Activated naive CD8-positive, alpha-beta T cell treated with anti-CD3 and anti-CD28 coated beads, Interleukin-2, amount 10 ng/mL, durations not matched to agents 7 days and 5 days (primary cell): Measurements from ENCODE around the gene ATM. TPM values are rescaled to one million over a fixed set of nuclear protein-coding genes. Genes with fewer than 3 reads are reported as not detected.

ENCODE experiments used
- ATAC-seq: fragments of 150-1000 bp; cut with Tn5 transposase; one replicate; pipeline ENCODE4 v1.10.0; 2021; ENCODE audit warnings: low read depth, moderate library complexity
- POLR2A ChIA-PET: fragments of 350-600 bp; sonication (Branson Sonifier 250); formaldehyde crosslinking; loops from one replicate; lab custom pipeline; 2021; ENCODE audit warnings: antibody characterized with exemption; lab: Charles Lee
- DNase-seq: peaks from one replicate; pipeline ENCODE4 v3.0.0; 2021
- H3K27ac Mint-ChIP-seq: one replicate; pipeline ENCODE4 v1.8.0; 2022; ENCODE audit warnings: mild to moderate bottlenecking, mixed read lengths
- H3K27me3 Mint-ChIP-seq: one replicate; pipeline ENCODE4 v1.8.0; 2022; ENCODE audit warnings: mild to moderate bottlenecking, moderate library complexity, mixed read lengths
- H3K36me3 Mint-ChIP-seq: one replicate; pipeline ENCODE4 v1.8.0; 2021; ENCODE audit warnings: mild to moderate bottlenecking, mixed read lengths
- H3K4me1 Mint-ChIP-seq: one replicate; pipeline ENCODE4 v1.8.0; 2021; ENCODE audit warnings: mixed read lengths
- H3K4me3 Mint-ChIP-seq: one replicate; pipeline ENCODE4 v1.8.0; 2022; ENCODE audit warnings: mild to moderate bottlenecking, moderate library complexity, mixed read lengths
- H3K9me3 Mint-ChIP-seq: one replicate; pipeline ENCODE4 v1.8.0; 2021; ENCODE audit warnings: mixed read lengths
- total RNA-seq, 2 experiments: library from RNA; stranded (reverse); gene quantifications; one replicate each; pipeline ENCODE4 v1.2.3, GENCODE V29; 2021

The ATM gene
- total RNA-seq, 2 experiments from 2014 or later, result 287 to 333 TPM

DNA sequence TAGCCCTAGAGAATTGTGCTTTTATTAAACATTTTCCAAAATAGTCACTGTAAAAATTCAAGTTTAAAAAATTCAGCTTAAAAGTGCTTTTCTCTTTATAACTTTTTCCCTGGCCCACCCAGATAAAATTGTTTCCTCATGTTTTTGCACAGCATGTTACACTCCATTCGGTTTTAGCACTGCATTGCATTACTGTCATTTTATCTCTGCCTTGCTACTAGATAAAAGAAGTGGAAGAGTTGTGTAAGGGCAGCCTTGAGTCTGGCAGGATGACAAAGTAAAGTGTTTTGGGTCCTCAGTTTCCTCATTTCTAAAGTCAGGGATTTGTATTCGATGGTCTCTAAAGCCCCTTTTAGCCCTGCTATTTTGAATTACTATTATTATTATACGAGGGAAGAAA lies 99.8 kb downstream of the ATM start:
- no peaks in the 10 kb centered on the region for H3K9me3 Mint-ChIP-seq
- H3K27ac Mint-ChIP-seq, result no peak overlapping the region
- peaks cover 3% of the 10 kb centered on the region for H3K4me1 Mint-ChIP-seq
- POLR2A ChIA-PET, result no interaction called here
- no peak for ATAC-seq
- H3K4me3 Mint-ChIP-seq, result no peak overlapping the region
- H3K27me3 Mint-ChIP-seq, result no peaks in the 10 kb centered on the region
- no peak for DNase-seq
- peaks cover 37% of the 10 kb centered on the region for H3K36me3 Mint-ChIP-seq

- peaks cover 41% of the 10 kb centered on the region for H3K36me3 Mint-ChIP-seq
- H3K4me3 Mint-ChIP-seq, result no peak overlapping the region
- no peaks in the 10 kb centered on the region for H3K4me1 Mint-ChIP-seq
- DNase-seq (no peak), ATAC-seq (no peak)
- H3K27ac Mint-ChIP-seq, result no peak overlapping the region
- H3K9me3 Mint-ChIP-seq, result no peaks in the 10 kb centered on the region
- H3K27me3 Mint-ChIP-seq, result no peaks in the 10 kb centered on the region
- POLR2A ChIA-PET, result no interaction called here
Observed at GRCh38 chr11:108324587-108324986, 101.7 kb downstream of the ATM start.

GRCh38 chr11:108333403-108333899 lies 110.6 kb downstream of the ATM start:
- Mint-ChIP-seq H3K4me3 (no peak overlapping the region), H3K27me3 (no peaks in the 10 kb centered on the region), H3K9me3 (no peaks in the 10 kb centered on the region), H3K4me1 (no peaks in the 10 kb centered on the region), H3K36me3 (peaks cover 51% of the 10 kb centered on the region), H3K27ac (no peak overlapping the region)
- POLR2A ChIA-PET, result no interaction called here
- DNase-seq, result no peak
- no peak for ATAC-seq

GRCh38 chr11:108338750-108339149 lies 115.9 kb downstream of the ATM start:
- POLR2A ChIA-PET, result no interaction called here
- DNase-seq (no peak), ATAC-seq (no peak)
- no peak overlapping the region for H3K27ac Mint-ChIP-seq
- peaks cover 39% of the 10 kb centered on the region for H3K36me3 Mint-ChIP-seq
- H3K27me3 Mint-ChIP-seq, result no peaks in the 10 kb centered on the region
- no peaks in the 10 kb centered on the region for H3K9me3 Mint-ChIP-seq
- no peak overlapping the region for H3K4me3 Mint-ChIP-seq
- H3K4me1 Mint-ChIP-seq, result peaks cover 9% of the 10 kb centered on the region

GRCh38 chr11:108340973-108341372 lies 118.1 kb downstream of the ATM start:
- no peak overlapping the region for H3K27ac Mint-ChIP-seq
- no peak overlapping the region for H3K4me3 Mint-ChIP-seq
- POLR2A ChIA-PET, result no interaction called here
- DNase-seq (no peak), ATAC-seq (no peak)
- no peaks in the 10 kb centered on the region for H3K27me3 Mint-ChIP-seq
- H3K36me3 Mint-ChIP-seq, result peaks cover 33% of the 10 kb centered on the region
- H3K4me1 Mint-ChIP-seq, result peaks cover 11% of the 10 kb centered on the region
- no peaks in the 10 kb centered on the region for H3K9me3 Mint-ChIP-seq

DNA sequence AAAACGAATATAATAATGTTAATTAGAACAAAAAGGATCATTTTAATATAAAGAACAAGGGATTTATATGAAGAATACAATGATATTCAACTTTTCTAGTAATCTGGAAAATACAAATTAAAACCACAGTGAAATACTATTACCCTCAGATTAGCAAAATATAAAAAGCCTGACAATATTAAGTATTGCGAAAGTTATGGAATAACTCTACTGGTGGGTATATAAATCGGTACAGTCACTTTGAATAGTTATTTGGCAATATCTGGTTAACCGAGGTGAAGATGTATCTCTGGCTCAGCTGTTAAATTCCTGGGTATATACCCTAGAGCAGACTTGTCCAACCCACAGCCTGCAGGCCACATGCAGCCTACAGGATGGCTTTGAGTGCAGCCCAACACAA lies 118.8 kb downstream of the ATM start:
- Mint-ChIP-seq H3K9me3 (no peaks in the 10 kb centered on the region), H3K4me3 (no peak overlapping the region), H3K27me3 (no peaks in the 10 kb centered on the region), H3K4me1 (peaks cover 11% of the 10 kb centered on the region), H3K36me3 (peaks cover 34% of the 10 kb centered on the region), H3K27ac (no peak overlapping the region)
- POLR2A ChIA-PET, result no interaction called here
- DNase-seq, result no peak
- ATAC-seq, result no peak

DNA sequence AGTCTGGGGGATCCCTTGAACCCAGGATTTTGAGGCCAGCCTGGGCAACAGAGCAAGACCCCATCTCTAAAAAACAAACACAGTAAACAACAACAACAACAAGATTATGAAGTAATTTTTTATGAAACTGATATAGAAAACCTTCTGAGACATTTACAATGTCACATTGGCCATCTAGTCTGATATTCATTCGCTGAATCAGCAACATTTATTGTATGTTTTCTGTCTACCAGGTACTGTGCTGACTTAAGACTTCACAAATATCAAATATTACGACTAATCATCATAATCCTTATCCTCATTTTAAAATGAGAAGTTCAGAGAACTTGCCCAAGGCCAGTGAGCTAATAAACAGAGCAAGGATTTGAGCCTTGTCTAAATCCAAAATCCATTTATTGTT lies 120.8 kb downstream of the ATM start:
- H3K36me3 Mint-ChIP-seq, result peaks cover 32% of the 10 kb centered on the region
- POLR2A ChIA-PET, result no interaction called here
- no peak for DNase-seq
- H3K27ac Mint-ChIP-seq, result peak overlapping the region; percentile 19
- H3K4me3 Mint-ChIP-seq, result no peak overlapping the region
- H3K4me1 Mint-ChIP-seq, result peaks cover 10% of the 10 kb centered on the region
- no peaks in the 10 kb centered on the region for H3K9me3 Mint-ChIP-seq
- ATAC-seq, result no peak
- no peaks in the 10 kb centered on the region for H3K27me3 Mint-ChIP-seq

GRCh38 chr11:108345767-108346166 lies 122.9 kb downstream of the ATM start:
- H3K4me3 Mint-ChIP-seq, result no peak overlapping the region
- no peak for ATAC-seq
- no peaks in the 10 kb centered on the region for H3K9me3 Mint-ChIP-seq
- H3K4me1 Mint-ChIP-seq, result peaks cover 5% of the 10 kb centered on the region
- H3K27me3 Mint-ChIP-seq, result no peaks in the 10 kb centered on the region
- POLR2A ChIA-PET, result no interaction called here
- DNase-seq, result no peak
- peaks cover 36% of the 10 kb centered on the region for H3K36me3 Mint-ChIP-seq
- H3K27ac Mint-ChIP-seq, result no peak overlapping the region

DNA sequence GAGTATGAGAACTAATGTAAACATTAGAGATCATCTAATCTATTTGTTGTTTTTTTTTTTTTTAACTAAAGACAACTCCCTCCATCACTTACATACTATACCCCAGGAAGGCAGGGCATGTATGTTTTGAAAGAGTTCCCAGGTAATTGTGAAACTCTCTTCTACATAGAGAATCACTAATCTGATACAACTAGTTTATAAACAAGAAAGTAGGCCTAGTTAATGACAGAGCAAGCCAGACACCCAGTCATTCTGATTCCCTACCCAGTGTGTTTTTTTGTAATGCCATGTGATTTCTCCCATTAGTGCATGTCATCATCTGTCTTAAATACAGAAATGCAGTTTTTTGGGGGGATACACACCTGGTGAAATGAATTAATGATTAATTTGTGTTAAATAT lies 123.6 kb downstream of the ATM start:
- ATAC-seq (no peak), DNase-seq (no peak)
- Mint-ChIP-seq H3K9me3 (no peaks in the 10 kb centered on the region), H3K36me3 (peaks cover 36% of the 10 kb centered on the region), H3K27ac (no peak overlapping the region), H3K4me1 (peaks cover 2% of the 10 kb centered on the region), H3K27me3 (no peaks in the 10 kb centered on the region), H3K4me3 (no peak overlapping the region)
- POLR2A ChIA-PET, result no interaction called here

DNA sequence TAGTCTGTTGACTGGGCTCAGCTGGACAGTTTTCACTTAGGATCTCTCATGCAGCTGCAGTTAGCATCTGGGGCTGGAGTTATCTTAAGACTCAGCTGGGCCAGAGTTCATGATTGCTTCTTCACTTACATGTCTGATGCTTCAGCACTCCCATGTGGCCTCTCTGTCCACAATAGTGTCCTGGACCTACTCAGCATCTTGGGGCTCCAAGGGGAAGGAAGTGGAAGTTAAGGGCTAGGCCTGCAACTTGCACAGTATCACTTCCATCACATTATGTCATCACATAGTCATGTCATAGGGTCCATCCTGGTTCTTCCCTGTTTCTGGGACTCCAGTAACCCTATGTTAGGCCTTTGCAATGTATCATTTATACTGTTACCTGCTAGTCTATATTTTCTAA lies 128.6 kb downstream of the ATM start:
- no peaks in the 10 kb centered on the region for H3K4me1 Mint-ChIP-seq

GRCh38 chr11:108364159-108364558 lies 141.3 kb downstream of the ATM start:
- DNase-seq (no peak), ATAC-seq (no peak)
- peaks cover 4% of the 10 kb centered on the region for H3K9me3 Mint-ChIP-seq
- POLR2A ChIA-PET, result no interaction called here
- no peaks in the 10 kb centered on the region for H3K4me1 Mint-ChIP-seq
- no peaks in the 10 kb centered on the region for H3K27me3 Mint-ChIP-seq
- H3K36me3 Mint-ChIP-seq, result peaks cover 40% of the 10 kb centered on the region
- no peak overlapping the region for H3K27ac Mint-ChIP-seq
- H3K4me3 Mint-ChIP-seq, result no peak overlapping the region

More for the DNA sequence above, 128.6 kb downstream of the ATM start:
- POLR2A ChIA-PET, result no interaction called here
- Mint-ChIP-seq H3K27me3 (no peaks in the 10 kb centered on the region), H3K4me3 (no peak overlapping the region), H3K9me3 (no peaks in the 10 kb centered on the region), H3K36me3 (peaks cover 53% of the 10 kb centered on the region), H3K27ac (no peak overlapping the region)
- DNase-seq (no peak), ATAC-seq (no peak)

DNA sequence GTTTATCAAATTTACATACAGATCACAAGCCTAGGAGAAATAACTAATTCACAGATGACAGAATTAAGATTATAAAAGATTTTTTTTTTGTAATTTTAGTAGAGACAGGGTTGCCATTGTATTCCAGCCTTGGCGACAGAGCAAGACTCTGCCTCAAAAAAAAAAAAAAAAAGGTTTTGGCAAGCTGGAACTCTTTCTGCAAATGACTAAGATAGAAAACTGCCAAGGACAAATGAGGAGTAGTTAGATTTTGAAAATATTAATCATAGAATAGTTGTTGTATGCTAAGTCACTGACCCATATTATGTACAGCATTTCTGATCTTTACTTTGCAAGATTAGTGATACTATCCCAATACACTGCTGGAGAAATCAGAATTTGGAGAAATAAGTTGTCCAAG lies 145.3 kb downstream of the ATM start:
- Mint-ChIP-seq H3K27ac (no peak overlapping the region), H3K9me3 (peaks cover 2% of the 10 kb centered on the region), H3K4me1 (no peaks in the 10 kb centered on the region), H3K4me3 (no peak overlapping the region), H3K27me3 (no peaks in the 10 kb centered on the region), H3K36me3 (peaks cover 62% of the 10 kb centered on the region)
- ATAC-seq (no peak), DNase-seq (no peak)
- POLR2A ChIA-PET, result no interaction called here

DNA sequence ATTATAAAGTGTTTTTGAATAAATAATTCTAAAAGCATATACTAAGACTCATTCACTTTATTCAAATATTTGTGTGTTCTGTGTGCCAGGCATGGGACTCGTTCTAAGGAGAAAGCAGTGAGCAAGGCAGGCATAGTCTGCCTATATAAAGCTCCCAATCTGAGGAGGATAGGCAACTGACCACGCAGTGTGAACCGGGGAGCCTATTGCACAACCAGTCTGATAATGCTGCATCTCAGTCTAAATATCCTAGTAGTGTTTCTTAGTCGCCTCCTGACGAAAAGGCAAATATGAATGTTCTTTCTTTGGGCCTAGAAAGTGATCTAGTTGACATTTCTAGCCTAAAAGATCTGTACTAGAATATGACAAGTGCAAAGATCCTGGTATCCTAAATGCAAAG lies 146.2 kb downstream of the ATM start:
- Mint-ChIP-seq H3K36me3 (peaks cover 63% of the 10 kb centered on the region), H3K4me1 (no peaks in the 10 kb centered on the region), H3K9me3 (peaks cover 5% of the 10 kb centered on the region), H3K4me3 (no peak overlapping the region), H3K27me3 (no peaks in the 10 kb centered on the region), H3K27ac (no peak overlapping the region)
- ATAC-seq (no peak), DNase-seq (no peak)
- POLR2A ChIA-PET, result no interaction called here

DNA sequence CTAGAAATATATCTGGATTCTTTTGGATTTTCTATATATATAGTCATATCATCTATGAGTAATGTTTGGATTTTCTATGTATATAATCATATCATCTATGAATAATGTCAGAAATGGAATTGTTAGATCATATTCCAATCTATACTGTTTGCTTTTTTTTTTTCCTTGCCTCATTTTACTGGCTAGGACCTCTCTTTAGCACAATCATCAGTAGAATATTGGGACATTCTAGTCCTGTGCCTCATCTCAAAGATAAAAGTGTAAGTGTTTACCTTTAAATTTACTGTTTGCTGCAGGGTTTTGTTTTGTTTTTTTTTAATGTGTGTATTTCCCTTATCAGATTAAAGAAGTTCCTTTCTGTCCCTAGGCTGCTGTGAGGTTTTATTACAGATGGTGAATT lies 147.4 kb downstream of the ATM start:
- Mint-ChIP-seq H3K4me1 (no peaks in the 10 kb centered on the region), H3K27me3 (no peaks in the 10 kb centered on the region), H3K9me3 (peaks cover 5% of the 10 kb centered on the region), H3K4me3 (no peak overlapping the region), H3K36me3 (peaks cover 52% of the 10 kb centered on the region), H3K27ac (no peak overlapping the region)
- POLR2A ChIA-PET, result no interaction called here
- DNase-seq (no peak), ATAC-seq (no peak)

- POLR2A ChIA-PET, result no interaction called here
- Mint-ChIP-seq H3K4me1 (no peaks in the 10 kb centered on the region), H3K9me3 (peaks cover 5% of the 10 kb centered on the region), H3K27ac (no peak overlapping the region), H3K27me3 (no peaks in the 10 kb centered on the region), H3K4me3 (no peak overlapping the region), H3K36me3 (peaks cover 49% of the 10 kb centered on the region)
- no peak for ATAC-seq
- DNase-seq, result no peak
Observed at GRCh38 chr11:108370990-108371389, 148.1 kb downstream of the ATM start.
